ENCODE measurements around the gene HUS1B. TPM values are rescaled to one million over a fixed set of nuclear protein-coding genes. Genes with fewer than 3 reads are reported as not detected.
A peak's percentile ranks its signal among the peaks of the same experiment; 100 is the strongest.

HUS1B gene
- total and polyA plus RNA-seq, 2 of the 8 experiments (the other 6 are each of a cell fraction or from before 2014, with no cell fraction given): 0.48 to 1.1 TPM

DNA sequence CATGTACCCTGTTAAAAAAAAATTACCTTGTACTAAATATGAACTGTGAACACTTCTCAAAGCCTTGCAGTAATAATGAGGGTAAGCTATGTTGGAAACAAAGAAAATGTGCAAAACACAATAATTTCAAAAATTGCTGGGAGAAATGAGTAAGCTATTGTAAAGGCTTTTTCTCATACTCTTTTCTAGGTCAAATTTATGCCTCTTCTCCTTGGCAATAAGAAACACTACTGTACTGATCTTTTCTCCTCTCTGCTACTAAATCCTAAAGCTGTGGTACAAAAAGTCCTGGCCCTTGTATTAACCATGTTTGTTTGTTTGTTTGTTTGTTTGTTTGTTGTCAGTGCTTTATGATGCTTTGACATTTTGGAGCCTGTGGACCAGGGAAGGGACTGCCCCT lies 17.5 kb upstream of the HUS1B start:
- H4K91ac ChIP-seq (replicated peaks; ENCODE audit: insufficient read length, low read length): no peak overlapping the region
- no peak overlapping the region for H2BK120ac ChIP-seq (replicated peaks; ENCODE audit: low read depth, low read length)
- H3K9ac ChIP-seq (replicated peaks in 1 of 4; ENCODE audit: extremely low read depth in 1 of 4, low read depth in 3 of 4, low read length in 3 of 4): no peak overlapping the region
- H4K8ac ChIP-seq (ENCODE audit: extremely low read depth, insufficient read depth, low read length): no peak overlapping the region
- H4K20me1 ChIP-seq (replicated peaks in 1 of 2; ENCODE audit: control insufficient read depth in 1 of 2, insufficient read depth in 2 of 2, low read length in 2 of 2): no peaks in the 10 kb centered on the region
- H3K14ac ChIP-seq (ENCODE audit: insufficient read length): no peak overlapping the region
- H2AFZ ChIP-seq (ENCODE audit: low read length): no peak overlapping the region
- H2BK15ac ChIP-seq (ENCODE audit: low read length): no peak overlapping the region
- no peak overlapping the region for H3K4me2 ChIP-seq (ENCODE audit: insufficient read depth in 1 of 2, low read depth in 2 of 2, low read length in 2 of 2)
- no peak overlapping the region for H3K4me3 ChIP-seq (ENCODE audit: extremely low read depth in 1 of 4, insufficient read depth in 2 of 4, low read depth in 3 of 4, low read length in 4 of 4)
- H3K79me1 ChIP-seq (ENCODE audit: low read depth, low read length): no peaks in the 10 kb centered on the region
- H3K79me2 ChIP-seq (ENCODE audit: control insufficient read depth in 1 of 2, insufficient read depth in 2 of 2, low read length in 2 of 2): peaks cover 3 to 83% of the 10 kb centered on the region in 2 experiments; a peak in 3 of 4 replicates
- H3K36me3 ChIP-seq (ENCODE audit: control insufficient read depth in 2 of 4, insufficient read depth in 4 of 4, low read length in 3 of 4): peaks cover 0 to 4% (median 0%) of the 10 kb centered on the region in 4 experiments; a peak in 2 of 8 replicates
- H2AK5ac ChIP-seq (ENCODE audit: low read depth, low read length): no peak overlapping the region
- FAIRE-seq (no peak), DNase-seq (ENCODE audit: low read depth in 1 of 2, low spot score in 2 of 2) (no peak)
- H2BK12ac ChIP-seq (ENCODE audit: low read depth, low read length): 0 out of 2 replicates have a peak overlapping the region, but pooled peaks have one; percentile 19
- H3K9me3 ChIP-seq (ENCODE audit: insufficient read depth in 2 of 2, low read depth in 1 of 2, low read length in 1 of 2): peaks cover 6 to 7% of the 10 kb centered on the region in 2 experiments; a peak in 1 of 4 replicates
- H3K27ac ChIP-seq (ENCODE audit: low read depth, low read length): no peak overlapping the region; the same call in 1 of the 2 replicates
- H3K56ac ChIP-seq (replicated peaks; ENCODE audit: insufficient read length, low read depth, low read length): no peak overlapping the region
- no peak overlapping the region for H4K5ac ChIP-seq (ENCODE audit: insufficient read length, low read depth, low read length)
- peaks cover 4 to 17% (median 10%) of the 10 kb centered on the region in 4 experiments for H3K4me1 ChIP-seq (replicated peaks in 1 of 4; ENCODE audit: control insufficient read depth in 3 of 4, insufficient read depth in 4 of 4, low read length in 3 of 4)
- no peak overlapping the region for H3K23ac ChIP-seq (ENCODE audit: insufficient read length)
- no peaks in the 10 kb centered on the region for H3K27me3 ChIP-seq (replicated peaks in 1 of 4; ENCODE audit: control insufficient read depth in 3 of 4, extremely low read depth in 1 of 4, insufficient read depth in 3 of 4, low read length in 3 of 4)
- ChIA-PET POLR2A (ENCODE audit: partially characterized antibody) (interaction anchor here (0.6 to 1.3 kb wide), 3 partner anchors 9 to 10 kb away, joined by 3 to 9 read pairs (median 4); no protein-coding TSS in a partner anchor), CTCF (ENCODE audit: partially characterized antibody) (interaction anchor here (0.6 to 3.4 kb wide), 6 partner anchors 14 to 167 kb away, joined by 3 to 19 read pairs (median 3); partner anchors contain the start of gene EXOC2)
- H3K23me2 ChIP-seq (ENCODE audit: low read depth, low read length): no peaks in the 10 kb centered on the region; the same call in 1 of the 2 replicates
- no peak overlapping the region for H3K18ac ChIP-seq (ENCODE audit: extremely low read depth, low read length)
- no peak overlapping the region for H2BK20ac ChIP-seq (ENCODE audit: low read length)
- H3K4ac ChIP-seq (replicated peaks; ENCODE audit: insufficient read length, low read depth, low read length): no peak overlapping the region
- 0 out of 2 replicates have a peak overlapping the region, but pooled peaks have one; percentile 35 for H2BK5ac ChIP-seq (ENCODE audit: low read depth, low read length)
- TF ChIP-seq YY1 (IDR thresholded peaks at IDR 0.05; ENCODE audit: low read depth, low read length) (no peak), CTBP2 (IDR thresholded peaks at IDR 0.05; ENCODE audit: borderline replicate concordance, insufficient read depth, insufficient read length, low read length) (no peak), CREB1 (IDR thresholded peaks at IDR 0.05) (no peak), POU5F1 (IDR thresholded peaks at IDR 0.05; ENCODE audit: low read depth, low read length) (no peak), CEBPB (IDR thresholded peaks at IDR 0.05; ENCODE audit: low read depth, low read length) (no peak), KDM5A (IDR thresholded peaks at IDR 0.05; ENCODE audit: low read length) (no peak), PHF8 (conservative IDR thresholded peaks at IDR 0.05; ENCODE audit: low read depth, low read length) (no peak), BRCA1 (IDR thresholded peaks at IDR 0.05; ENCODE audit: low read depth, low read length) (no peak), TAF1 (IDR thresholded peaks at IDR 0.05; ENCODE audit: low read depth, low read length) (no peak), RXRA (IDR thresholded peaks at IDR 0.05; ENCODE audit: insufficient read depth, low read depth, low read length) (no peak), JUND (IDR thresholded peaks at IDR 0.05; ENCODE audit: low read length) (no peak), TBP (IDR thresholded peaks at IDR 0.05; ENCODE audit: low read depth, low read length) (no peak), RNF2 (IDR thresholded peaks at IDR 0.05; ENCODE audit: borderline replicate concordance, low read depth, low read length, missing control alignments, poor library complexity, severe bottlenecking) (no peak)
